Loucy (cell line): ENCODE results near the gene TPM4.
A peak's percentile ranks its signal among the peaks of the same experiment; 100 is the strongest.

Experiments
- H2AFZ ChIP-seq: fragments of 200-600 bp; sonication (generic); 2 replicates; pipeline ENCODE4 v1.6.0; 2016; ENCODE audit warnings: antibody characterized with exemption, mild to moderate bottlenecking, low read length, moderate library complexity
- H3F3A ChIP-seq: fragments of 200-600 bp; 2 replicates; pipeline ENCODE4 v1.6.0; 2016; ENCODE audit warnings: antibody characterized with exemption, low read depth, mild to moderate bottlenecking
- H3K27me3 ChIP-seq: fragments of 200-600 bp; sonication (generic); 2 replicates; pipeline ENCODE4 v1.6.1; 2014; ENCODE audit warnings: low read length, mild to moderate bottlenecking; ENCODE audit not compliant: insufficient read depth, poor library complexity, severe bottlenecking
- H3K36me3 ChIP-seq: fragments of 200-600 bp; sonication (generic); 2 replicates; pipeline ENCODE4 v1.6.1; 2016; ENCODE audit warnings: low read length; ENCODE audit not compliant: insufficient read depth
- H3K4me1 ChIP-seq: fragments of 200-600 bp; sonication (generic); 2 replicates; pipeline ENCODE4 v1.5.1; 2014; ENCODE audit warnings: low read length, mild to moderate bottlenecking; ENCODE audit not compliant: insufficient read depth, poor library complexity, severe bottlenecking
- H3K4me2 ChIP-seq: fragments of 200-600 bp; sonication (generic); 2 replicates; pipeline ENCODE4 v1.6.0; 2014; ENCODE audit warnings: antibody characterized with exemption, low read length, low read depth, mild to moderate bottlenecking; ENCODE audit not compliant: poor library complexity, severe bottlenecking
- H3K4me3 ChIP-seq: fragments of 200-600 bp; sonication (generic); 2 replicates; pipeline ENCODE4 v1.5.1; 2014; ENCODE audit warnings: low read length, mild to moderate bottlenecking, mixed read lengths; ENCODE audit not compliant: poor library complexity, severe bottlenecking
- H3K79me2 ChIP-seq: fragments of 200-600 bp; sonication (generic); 2 replicates; pipeline ENCODE4 v1.6.1; 2014; ENCODE audit warnings: low read length; ENCODE audit not compliant: insufficient read depth
- H3K9ac ChIP-seq: fragments of 200-600 bp; sonication (generic); 2 replicates; pipeline ENCODE4 v1.6.0; 2014; ENCODE audit warnings: mild to moderate bottlenecking, low read depth, low read length, moderate library complexity; ENCODE audit not compliant: poor library complexity, severe bottlenecking
- H3K9me2 ChIP-seq: fragments of 200-600 bp; sonication (generic); replicated peaks from 2 replicates; pipeline ENCODE4 v1.6.1; 2016; ENCODE audit warnings: low read depth, low read length, mixed read lengths
- H3K9me3 ChIP-seq: fragments of 200-600 bp; sonication (generic); 2 replicates; pipeline ENCODE4 v1.6.1; 2014; ENCODE audit warnings: mild to moderate bottlenecking, antibody characterized with exemption, low read length, low read depth; ENCODE audit not compliant: insufficient read depth
- H4K20me1 ChIP-seq: fragments of 200-600 bp; sonication (generic); 2 replicates; pipeline ENCODE4 v1.6.0; 2014; ENCODE audit warnings: antibody characterized with exemption, low read length, mild to moderate bottlenecking; ENCODE audit not compliant: insufficient read depth, poor library complexity, severe bottlenecking
- CTCF ChIP-seq: fragments of 200-600 bp; sonication (generic); conservative IDR thresholded peaks from 2 replicates; pipeline ENCODE4 v1.5.1; 2014; ENCODE audit warnings: mild to moderate bottlenecking, antibody characterized with exemption, low read length
- EZH2phosphoT487 ChIP-seq: fragments of 200-600 bp; IDR thresholded peaks from 2 replicates; pipeline ENCODE4 v1.6.1; 2018; ENCODE audit warnings: antibody characterized with exemption, mild to moderate bottlenecking, moderate library complexity, borderline replicate concordance

TPM4 gene

DNA sequence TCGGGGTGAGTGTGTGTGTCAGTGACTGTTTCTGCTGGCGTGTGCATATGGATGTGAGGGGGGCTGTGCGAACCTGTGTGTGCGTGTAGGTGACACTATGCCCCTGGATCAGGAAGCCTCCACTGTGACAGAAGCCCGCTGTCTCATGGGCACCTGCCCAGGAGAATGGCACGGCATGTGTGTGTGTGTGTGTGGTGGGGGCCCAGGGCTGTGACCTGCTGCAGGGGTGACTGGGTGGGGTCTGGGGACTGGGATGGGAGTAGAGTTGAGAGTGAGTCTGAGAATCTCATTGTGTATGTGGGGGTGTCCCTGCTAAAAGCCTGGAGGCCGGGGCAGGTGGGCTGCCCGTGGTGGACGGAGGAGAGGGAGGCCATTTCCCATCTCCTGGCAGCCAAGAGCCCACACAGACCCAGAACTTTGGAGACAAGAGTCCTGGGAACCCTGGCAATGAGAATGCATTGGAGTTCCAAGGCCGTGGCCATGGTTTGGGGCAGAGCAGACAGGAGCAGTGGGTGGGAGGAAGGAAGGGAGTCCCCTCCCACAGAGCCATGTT, 6.4 kb upstream of the TPM4 start:
- Histone ChIP-seq H3K27me3 (no peaks in the 10 kb centered on the region), H4K20me1 (no peaks in the 10 kb centered on the region), H3K4me3 (peak overlapping the region; percentile 5), H3K4me1 (peaks cover 38% of the 10 kb centered on the region), H3K9me3 (no peaks in the 10 kb centered on the region), H3K4me2 (peak overlapping the region; percentile 48), H2AFZ (no peak overlapping the region), H3K9me2 (no peaks in the 10 kb centered on the region), H3K9ac (peak overlapping the region; percentile 18), H3F3A (peaks cover 3% of the 10 kb centered on the region; the same call in 1 of the 2 replicates), H3K79me2 (peaks cover 18% of the 10 kb centered on the region; the same call in 1 of the 2 replicates), H3K36me3 (no peaks in the 10 kb centered on the region)
- no peak for TF ChIP-seq CTCF
- no peak for TF ChIP-seq EZH2phosphoT487

DNA sequence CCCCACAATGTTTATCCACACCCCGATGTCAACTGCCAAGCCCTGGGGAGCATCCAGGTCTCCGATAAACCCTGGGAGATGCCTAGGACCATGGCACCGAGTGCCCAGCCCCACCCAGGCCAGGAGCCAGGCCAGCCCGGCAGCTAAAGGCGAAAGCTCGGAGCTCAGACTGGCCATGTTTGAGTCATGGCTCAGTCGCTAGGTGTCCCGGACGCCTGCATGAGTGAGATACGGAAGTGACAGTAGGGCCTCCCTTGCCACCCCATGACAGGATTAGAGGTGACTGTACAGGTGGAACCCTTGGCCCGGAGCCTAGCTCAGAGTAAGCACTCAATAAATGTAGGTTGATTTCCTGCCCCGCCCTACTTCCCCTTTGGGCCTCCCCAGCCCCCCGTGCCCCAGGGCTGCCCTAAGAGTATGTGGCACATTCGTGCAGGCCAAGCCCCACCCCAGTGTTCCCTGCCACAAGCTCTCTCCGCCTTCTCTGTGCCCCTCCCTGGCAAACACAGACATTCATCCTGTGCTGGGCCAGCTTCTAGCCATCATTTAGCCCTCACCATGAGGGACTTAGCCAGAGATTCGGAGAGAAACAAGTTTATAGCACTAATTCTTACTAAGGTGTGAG, 5.8 kb upstream of the TPM4 start:
- H2AFZ ChIP-seq = no peak overlapping the region
- no peaks in the 10 kb centered on the region for H3K9me2 ChIP-seq
- H3K4me3 ChIP-seq = peak overlapping the region; percentile 10
- no peaks in the 10 kb centered on the region for H3K27me3 ChIP-seq
- no peak; the same call in 1 of the 2 replicates for TF ChIP-seq CTCF
- H3F3A ChIP-seq = peaks cover 8% of the 10 kb centered on the region; the same call in 1 of the 2 replicates
- peak overlapping the region; percentile 48 for H3K4me2 ChIP-seq
- peaks cover 24% of the 10 kb centered on the region for H3K79me2 ChIP-seq
- peaks cover 43% of the 10 kb centered on the region for H3K4me1 ChIP-seq
- H3K9me3 ChIP-seq = no peaks in the 10 kb centered on the region
- no peaks in the 10 kb centered on the region for H4K20me1 ChIP-seq
- no peaks in the 10 kb centered on the region for H3K36me3 ChIP-seq
- H3K9ac ChIP-seq = peak overlapping the region; percentile 18

- Histone ChIP-seq H3K4me3 (peak overlapping the region; percentile 10), H2AFZ (no peak overlapping the region), H3K4me2 (peak overlapping the region; percentile 48), H3F3A (peaks cover 12% of the 10 kb centered on the region; the same call in 1 of the 2 replicates), H3K79me2 (peaks cover 29% of the 10 kb centered on the region), H3K27me3 (no peaks in the 10 kb centered on the region), H3K36me3 (no peaks in the 10 kb centered on the region), H3K9me2 (no peaks in the 10 kb centered on the region), H3K4me1 (peaks cover 48% of the 10 kb centered on the region), H3K9me3 (no peaks in the 10 kb centered on the region), H4K20me1 (no peaks in the 10 kb centered on the region), H3K9ac (no peak overlapping the region)
- TF ChIP-seq EZH2phosphoT487 (no peak), CTCF (no peak)
These were observed 5.1 kb upstream of the TPM4 start for GRCh38 chr19:16071072-16071691.
